Glomerular visceral epithelial cell (primary cell): ENCODE measurements around the gene GABRG3.
"Not testable (repeated sequence)": the region's sequence is repeated elsewhere in the genome, so short reads cannot be mapped to it uniquely, and the experiment has no call there.

ENCODE experiments used
- DNase-seq: peaks from one replicate; pipeline ENCODE4 v3.0.0-alpha.2; 2016; ENCODE audit errors: extremely low spot score

The GABRG3 gene

DNA sequence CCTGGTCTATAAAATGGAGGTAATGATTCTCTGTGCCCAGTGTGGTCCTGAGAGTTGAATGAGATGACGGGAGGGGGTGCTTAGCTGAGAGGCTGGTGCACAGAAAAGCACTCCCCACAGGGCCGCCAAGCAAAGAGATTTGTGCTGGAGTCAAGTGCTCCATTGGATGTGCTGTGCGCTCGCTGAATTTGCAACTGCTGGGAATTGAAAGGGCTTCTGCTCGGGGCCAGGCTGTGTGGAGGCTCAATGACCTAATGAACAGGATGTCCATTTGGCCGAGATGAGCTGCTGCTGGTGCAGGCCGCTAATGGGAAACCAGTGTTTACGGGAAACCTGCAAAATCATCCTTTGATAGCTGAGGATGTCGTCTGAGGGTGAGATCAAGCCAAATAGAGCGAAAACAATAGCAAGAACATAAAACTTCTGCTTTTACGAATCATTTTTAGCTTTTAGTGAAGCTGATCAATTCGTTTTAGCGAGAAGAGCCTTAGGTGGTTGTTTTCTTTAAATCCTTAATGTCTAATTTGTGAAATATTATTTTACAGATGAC is 211.7 kb downstream of the GABRG3 start:
- no peak for DNase-seq

DNA sequence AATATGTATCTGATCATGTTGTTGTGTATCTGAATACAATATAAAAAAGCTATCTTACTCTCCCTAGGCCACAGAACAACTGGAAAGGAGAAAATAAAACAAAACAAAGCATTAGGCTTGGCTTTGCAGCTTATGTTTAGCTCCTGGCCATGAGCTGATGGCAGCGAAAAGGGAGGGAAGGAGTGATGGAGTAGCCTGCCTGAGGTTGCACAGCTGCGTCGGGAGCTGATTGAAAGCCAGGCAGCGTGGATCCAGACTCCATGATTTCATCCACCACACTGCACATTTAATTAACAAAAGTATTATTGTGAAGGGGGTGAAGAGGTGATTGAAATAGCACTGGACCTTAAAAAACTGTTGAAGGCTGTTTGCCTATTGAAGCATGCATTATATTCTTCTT is 212.2 kb downstream of the GABRG3 start:
- DNase-seq, result no peak

DNA sequence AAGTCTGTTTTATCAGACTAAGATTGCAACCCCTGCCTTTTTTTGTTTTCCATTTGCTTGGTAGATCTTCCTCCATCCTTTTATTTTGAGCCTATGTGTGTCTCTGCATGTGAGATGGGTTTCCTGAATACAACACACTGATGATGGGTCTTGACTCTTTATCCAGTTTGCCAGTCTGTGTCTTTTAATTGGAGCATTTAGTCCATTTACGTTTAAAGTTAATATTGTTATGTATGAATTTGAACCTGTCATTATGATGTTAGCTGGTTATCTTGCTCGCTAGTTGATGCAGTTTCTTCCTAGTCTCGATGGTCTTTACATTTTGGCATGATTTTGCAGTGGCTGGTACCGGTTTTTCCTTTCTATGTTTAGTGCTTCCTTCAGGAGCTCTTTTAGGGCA is 220.5 kb downstream of the GABRG3 start:
- not testable (repeated sequence) for DNase-seq

DNA sequence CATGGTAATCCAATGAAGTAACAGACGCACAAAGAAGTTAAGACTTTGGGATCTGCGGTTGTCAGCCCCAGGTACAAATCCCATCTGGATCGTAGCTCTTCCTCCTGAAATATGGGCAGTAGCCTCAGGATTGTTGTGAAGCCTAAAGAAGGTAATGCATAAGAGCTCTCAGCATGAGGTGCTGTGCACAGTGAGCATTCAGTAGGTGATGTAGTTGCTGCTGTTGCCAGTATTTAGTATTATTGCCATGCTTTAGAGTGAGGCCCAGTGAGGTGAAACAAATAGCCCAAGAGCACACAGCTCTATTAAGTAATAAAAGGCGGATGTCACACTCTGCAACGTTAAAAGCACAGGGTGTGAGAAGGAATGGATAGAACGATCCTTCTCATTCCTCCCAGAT is 225.7 kb downstream of the GABRG3 start:
- DNase-seq, result no peak

DNA sequence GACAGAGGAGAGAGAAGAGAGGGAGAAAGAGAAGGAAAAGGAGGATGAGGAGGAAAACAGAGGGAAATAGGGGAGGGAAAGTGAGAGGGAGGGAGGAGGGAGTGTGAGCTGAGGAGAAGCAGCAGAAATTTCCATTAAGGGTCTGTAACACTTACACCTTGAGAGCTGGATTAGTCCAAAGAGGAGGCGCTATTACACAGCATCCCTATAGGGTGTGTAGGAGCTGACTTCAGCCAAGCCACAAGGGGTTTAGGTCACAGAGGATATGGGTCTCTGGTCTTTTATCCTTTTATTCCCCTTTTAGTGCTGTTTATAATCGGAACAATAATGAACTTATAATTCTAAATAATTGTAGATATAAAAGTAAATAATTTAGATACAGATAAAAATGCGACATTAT is 230.4 kb downstream of the GABRG3 start:
- DNase-seq, result no peak

DNA sequence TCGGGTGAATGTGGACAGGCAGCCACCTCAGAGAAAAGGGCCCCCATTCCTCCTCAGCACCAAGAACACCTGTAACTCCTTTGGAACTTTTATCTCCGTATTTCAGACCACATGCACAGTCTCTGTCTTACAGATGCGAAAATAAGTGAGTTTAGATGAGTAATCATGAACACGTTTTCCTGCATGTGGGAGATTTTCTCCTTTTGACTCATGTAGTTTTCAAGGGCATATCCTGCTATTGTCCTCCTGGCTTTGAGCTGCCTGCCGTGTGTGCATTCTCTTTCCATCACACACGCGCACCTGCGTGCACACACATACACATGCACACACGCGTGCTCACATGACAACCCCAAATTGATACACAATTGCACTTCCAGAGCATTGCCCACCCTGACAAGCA is 239.2 kb downstream of the GABRG3 start:
- DNase-seq, result no peak

DNA sequence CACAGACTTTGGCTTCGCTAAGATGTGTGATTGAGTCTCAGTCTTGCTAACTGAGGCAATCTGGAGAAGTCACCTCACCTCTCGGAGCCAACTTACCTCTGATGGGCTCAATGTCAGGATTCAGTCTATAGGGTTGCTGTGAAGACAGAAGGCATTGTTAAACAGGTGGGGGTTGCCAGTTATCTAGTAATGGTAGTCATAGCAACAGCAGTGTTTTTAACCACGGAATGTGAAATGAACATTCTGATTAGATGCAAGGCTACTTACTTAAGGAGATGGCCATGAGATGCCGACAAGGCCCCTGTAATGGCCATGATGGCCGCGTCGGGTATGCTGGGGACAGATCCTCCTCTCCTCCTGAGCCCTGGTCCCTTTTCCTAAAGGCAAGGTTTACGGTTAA is 243.1 kb downstream of the GABRG3 start:
- no peak for DNase-seq

DNA sequence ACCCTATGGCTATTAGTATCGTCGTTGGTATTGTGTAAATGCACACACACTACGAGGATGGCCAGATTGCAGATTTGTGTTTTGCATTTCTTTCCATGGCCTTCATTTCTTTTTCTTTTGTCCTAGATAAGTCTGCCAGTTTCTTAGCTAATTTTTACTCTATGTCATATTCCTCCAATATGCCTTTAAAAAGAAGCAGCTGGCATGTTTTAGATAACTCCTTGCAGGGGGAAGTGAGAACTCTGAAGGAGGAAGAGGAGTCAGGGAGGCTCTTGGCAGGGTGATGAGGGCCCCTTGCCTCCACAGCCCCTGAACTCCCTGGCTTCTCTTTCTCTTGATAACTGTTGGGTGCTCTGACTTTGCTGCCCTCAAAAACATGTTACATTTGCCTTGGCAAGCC is 244.0 kb downstream of the GABRG3 start:
- no peak for DNase-seq

DNA sequence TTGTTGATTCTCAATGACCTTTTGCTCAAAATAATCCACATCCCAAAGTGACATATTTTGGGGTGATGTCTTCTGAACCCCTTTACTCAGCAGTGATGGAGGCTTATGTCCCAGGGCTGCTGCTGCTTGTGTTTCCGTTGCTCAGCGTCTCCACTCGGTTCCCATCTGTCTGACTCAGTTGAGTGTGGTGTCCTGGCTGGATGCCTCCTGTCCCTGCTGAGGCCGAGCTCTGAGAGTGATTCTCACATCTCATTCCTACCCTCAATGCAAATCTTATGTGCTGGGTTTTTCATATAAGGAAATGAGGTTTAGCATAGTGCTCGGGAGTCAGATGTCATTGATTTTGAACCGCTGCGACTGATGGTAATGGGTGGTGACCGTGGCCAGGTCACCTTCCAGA is 247.4 kb downstream of the GABRG3 start:
- no peak for DNase-seq

DNA sequence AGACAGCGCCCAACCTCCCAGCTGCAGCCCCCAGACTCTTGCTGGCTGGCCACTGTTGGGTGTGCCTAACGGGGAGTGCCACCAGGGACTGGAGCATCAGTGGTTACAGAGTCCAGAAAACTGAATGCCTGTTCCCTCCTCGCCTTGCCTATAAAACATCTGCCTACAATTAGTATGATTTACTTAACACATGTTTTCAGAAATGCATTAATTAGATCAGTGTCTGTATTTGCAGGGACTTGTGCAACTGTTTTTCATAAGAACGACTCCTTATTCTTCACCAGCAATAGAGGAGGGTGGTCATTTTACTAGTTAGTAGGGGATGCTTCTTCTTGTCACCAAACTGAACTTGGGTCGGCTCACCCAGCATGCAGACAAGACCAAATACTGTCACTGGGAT is 248.7 kb downstream of the GABRG3 start:
- no peak for DNase-seq

DNA sequence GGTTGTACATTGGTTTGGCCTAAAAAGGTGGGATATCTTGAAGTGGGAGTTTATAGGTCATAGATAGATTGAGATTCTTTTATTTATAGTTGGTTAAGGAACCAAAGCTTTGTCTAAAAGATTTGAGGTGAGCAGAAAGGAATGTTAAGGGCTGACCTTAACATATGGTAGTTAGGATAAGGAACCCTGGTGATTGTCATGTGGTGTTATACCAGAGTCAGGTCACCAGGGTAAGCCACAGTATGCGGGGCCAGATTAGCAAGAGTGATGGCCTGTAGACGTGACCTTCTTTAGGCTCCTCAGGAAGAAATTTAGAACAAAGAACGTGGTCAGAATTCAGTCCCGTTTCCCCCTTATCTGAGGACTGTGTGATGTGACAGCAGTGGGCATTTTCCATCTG is 249.2 kb downstream of the GABRG3 start:
- DNase-seq, result no peak

DNA sequence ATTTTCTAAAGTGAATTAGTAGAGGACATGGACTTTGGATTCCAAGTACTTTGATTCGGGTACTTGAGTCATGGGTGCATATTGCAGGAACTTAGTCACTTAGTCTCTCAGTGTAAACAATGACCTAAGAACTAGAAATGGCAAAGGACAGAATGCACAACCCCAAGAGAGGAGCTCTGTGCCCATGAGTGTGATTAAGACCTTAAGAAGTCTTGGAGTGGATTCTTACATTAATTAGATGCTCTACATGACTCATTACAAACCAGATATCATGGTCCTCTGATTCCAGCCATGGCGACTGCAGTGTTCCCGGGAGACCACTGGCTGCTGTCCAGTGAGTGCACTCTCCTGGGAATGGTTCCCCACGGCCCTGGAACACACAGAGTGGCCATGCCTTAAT is 251.5 kb downstream of the GABRG3 start:
- no peak for DNase-seq

DNA sequence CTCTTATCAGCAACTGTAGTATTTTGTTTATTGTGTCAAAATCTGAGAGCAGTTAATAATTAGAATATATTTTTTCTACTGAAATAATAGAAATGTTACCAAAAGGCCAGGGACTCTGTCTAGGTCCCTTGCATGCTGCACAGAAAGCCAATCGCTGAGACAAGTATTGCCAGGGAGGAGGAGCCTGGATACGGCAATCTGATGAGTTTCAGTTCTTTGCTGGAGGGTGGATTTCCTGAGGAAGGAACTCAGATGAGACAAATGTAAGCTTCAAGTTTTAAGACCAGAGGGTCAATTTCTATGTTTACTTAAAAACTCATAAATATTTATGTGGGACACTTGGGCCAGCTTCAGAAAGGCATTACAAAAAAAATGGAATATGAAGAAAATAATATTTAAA is 252.2 kb downstream of the GABRG3 start:
- no peak for DNase-seq

DNA sequence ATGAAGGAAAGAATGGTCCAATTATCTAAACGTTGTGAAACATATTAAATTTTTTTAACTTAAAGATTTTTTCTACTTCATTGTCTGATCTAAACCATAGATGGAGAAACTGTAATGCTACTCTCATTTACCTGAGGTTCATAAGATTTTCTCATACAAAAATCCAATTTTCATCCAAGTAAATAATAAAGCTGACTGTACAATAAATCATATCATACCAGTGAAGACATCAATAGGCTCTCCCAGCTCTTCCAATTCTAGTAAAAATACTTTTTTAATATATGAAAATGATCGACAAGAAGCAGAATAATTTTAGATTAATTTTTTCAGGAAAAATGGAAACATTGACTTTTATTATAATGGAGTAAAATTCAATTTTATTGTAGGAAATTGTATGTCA is 260.8 kb downstream of the GABRG3 start:
- DNase-seq, result no peak

DNA sequence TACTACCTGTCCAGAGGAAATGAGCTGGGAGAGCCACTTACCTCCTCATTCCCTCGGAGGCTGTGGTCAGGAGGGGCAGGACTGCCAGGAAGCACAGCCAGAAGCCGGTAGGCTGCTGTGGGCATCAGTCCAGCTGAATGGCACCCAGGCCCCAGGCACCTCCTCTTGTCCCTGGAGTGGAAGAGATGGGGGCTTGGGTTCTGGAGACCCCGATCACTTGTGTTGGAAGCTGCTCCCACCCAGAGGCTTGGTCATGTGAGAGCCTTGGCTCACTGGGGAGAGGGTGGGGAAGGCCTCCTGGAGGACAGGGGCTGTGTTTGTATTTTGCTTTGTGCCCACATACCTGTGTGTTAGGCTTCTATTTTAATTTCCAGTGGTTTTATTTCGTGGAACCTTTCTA is 261.9 kb downstream of the GABRG3 start:
- no peak for DNase-seq

DNA sequence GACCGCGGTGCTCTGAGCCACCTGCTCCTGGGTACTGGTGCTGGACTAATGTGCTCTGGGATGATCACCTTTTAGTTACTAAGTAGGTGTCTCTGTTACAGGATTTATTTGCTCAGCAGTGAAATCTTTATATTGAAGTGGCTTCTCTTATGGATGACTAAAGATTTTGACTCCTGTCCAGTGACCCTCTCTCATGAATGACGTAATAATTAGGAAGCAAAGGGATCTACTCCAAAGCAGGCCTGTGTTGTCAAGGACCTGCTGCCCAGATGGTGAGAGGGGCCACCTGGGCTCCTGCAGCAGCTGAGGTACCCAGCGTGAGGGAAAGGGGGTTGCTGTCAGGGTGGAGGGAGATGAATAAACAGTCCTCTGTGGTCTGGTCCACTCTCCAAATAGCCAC is 263.6 kb downstream of the GABRG3 start:
- no peak for DNase-seq

DNA sequence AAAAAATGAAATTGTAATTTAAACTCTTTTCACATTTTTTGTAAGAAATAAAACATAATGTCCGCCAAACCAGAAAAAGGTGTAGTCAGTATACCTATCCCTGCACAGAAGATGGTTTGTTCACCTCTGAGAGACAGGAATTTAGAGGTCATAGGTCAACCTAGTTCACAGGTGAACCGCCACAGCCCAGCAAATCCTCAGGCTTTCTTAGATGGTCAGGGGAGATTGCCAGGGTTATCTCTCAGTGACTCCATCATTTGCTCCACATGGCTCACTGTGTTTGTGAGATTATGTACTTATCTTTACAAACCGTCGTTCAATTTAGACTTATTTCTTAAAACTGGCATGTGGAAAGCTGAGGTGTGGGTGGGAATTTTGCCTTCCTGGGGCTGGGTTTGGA is 264.2 kb downstream of the GABRG3 start:
- no peak for DNase-seq

DNA sequence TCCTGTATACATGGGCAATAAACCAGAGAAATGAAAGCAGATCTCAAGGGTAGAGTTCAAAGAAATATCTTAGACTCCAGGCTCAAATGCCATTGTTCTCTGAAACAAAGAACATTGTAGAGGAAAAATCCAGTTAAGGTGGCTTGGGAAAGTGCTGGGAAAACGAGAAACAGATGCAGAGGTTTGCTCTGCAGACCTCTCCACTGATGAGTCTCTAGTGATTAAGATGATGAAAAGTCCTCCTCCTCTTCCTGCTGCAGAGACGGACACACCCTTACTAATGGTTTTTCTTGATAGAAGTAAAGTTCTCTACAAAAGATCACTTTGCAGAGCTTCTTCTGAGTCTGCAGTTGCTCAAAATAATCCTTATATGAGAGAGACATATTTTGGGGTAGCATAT is 264.7 kb downstream of the GABRG3 start:
- DNase-seq, result no peak

DNA sequence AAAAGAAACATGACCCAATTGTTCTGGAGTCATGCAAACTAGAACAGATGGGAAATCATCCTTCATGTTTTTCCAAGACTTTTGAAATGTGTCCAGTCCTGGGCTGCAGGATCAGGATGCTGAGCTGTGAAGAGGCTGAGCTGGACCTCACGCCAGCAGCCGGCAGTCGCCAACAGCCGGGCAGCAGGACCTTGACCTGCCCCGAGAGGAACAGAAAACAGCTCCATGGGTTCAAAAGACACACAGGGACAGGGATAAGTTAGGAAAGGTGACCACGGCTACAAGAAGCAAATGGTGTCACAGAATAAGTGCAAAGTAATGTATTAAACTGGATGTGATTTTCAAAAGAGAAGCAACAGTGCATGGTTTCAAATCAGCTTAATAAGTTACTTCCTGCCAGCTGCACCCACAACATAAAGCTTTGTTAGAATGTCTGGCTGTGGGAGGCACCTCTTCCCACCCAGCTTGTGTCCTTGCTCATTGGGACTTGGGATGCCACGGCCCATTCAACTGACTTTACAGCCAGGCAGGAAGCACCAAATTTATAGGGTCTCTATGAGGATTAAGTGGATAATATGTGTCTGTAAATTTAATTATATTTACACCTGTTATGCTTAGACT is 266.4 kb downstream of the GABRG3 start:
- DNase-seq, result no peak

DNA sequence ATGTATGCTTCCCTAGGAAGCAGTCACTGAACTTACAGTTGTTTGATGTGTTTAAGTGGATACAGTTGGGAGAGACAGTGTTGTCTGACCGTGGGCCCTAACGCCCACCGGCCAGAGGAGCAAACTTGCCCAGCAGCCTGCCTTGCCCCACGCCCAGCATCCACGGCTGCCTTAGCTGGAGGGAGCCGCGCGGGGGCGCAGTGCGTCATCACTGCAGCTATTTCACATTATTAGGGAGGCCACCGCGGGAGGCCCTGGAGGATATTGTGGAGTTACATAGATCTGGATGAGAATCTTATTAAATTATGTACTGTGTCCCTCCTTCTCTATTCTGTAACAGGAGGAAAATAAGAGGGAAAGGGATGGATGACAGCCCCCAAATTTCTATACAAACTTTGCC is 267.2 kb downstream of the GABRG3 start:
- no peak for DNase-seq

DNA sequence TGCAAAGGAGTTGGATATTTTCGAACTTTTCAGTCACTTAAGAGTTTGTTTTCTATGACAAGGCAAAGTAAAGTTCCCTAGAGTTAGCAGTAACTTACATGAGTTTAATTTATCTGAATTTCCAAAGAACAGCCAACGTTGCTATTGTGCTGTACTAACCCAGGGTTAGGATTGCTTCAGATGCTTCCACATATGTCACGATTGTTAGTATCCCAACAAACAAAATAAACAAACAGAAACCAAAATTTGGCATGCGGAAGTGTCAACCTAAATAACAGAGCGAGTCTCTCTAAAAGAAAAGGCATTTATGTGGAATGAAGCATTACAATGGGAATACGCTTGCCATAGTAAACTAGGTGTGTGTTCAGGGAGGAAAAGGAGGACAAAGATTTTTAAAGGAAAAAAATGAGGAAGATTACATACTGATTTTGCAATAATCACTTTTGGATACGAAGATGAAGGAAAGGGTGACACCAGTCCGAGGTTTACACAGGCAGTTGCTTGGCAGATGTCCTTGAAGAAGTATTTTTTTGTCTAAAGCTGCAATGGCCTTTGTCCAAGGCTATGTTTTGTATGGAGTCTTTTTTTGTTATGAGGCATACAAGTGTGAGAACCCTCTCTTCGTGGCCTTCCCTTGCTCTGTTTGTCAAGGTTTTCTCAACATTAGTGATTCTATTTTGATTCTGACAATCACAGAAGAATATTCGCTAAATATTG is 267.9 kb downstream of the GABRG3 start:
- no peak for DNase-seq

DNA sequence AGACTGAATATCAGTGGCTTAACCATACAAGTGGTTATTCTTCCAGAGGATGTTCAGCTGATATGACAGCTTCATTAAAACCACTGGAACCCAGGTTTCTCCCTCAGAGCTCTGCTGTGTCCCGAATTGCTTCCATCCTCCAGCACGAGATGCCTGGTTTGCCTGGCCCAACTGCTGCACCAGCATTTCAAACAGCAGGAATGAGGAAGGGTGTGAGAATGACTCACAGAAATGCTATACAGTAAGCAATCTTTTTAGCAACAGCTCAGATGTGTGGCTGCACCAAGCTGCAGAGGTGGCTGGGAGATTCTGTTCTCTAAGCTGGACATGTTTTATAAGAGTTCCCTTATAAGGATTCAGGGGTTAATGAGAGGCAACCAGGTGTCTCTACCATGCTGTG is 271.0 kb downstream of the GABRG3 start:
- DNase-seq, result no peak

DNA sequence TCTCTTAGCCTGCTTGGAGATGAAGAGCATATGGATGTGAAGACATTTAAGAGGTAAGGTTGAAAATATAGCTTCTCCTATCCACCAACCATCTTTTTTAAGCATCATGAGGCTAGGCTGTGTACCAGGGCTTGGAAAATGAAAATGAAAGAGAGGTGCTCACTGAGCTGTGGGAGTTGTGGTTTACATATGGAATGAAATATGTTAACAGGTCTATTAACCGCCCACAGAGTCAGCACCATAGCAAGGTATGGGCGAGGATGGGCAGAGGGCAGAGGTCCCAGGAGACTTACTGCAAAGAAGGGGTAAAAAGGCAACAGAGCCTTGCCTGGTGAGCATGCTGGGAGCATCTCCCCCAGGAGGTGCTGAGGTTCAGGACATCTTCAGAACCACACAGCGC is 273.1 kb downstream of the GABRG3 start:
- DNase-seq, result no peak

DNA sequence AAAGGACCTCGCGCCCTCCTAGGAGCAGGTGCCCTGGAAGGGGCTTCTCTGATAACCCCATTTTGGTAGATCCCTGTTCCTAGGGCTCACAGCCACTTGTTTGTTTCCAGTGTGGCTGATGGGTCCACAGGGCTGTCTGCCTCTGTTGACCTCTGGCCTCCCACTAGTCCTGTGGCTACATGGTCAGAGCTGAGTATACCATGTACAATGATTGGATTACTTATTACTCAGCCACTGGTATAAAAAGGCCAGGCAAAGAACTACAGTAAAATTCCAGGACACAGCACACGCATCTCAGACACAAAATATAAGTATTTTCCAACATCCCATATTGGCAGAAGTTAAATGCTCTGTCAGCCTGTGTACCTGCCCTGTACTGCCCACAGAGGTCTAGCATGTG is 277.3 kb downstream of the GABRG3 start:
- no peak for DNase-seq
